GM12878 (cell line): ENCODE data around the gene ARMC8. TPM values are rescaled to one million over a fixed set of nuclear protein-coding genes. Genes with fewer than 3 reads are reported as not detected.

Experiments used
- ATF2 ChIP-seq: IDR thresholded peaks from 2 replicates; pipeline ENCODE4 v1.6.1; 2012; ENCODE audit warnings: low read length, inconsistent platforms
- ATF7 ChIP-seq: fragments of 450-650 bp; IDR thresholded peaks from 2 replicates; pipeline ENCODE4 v1.6.1; 2016; ENCODE audit warnings: low read depth, mild to moderate bottlenecking
- CHD2 ChIP-seq: IDR thresholded peaks from 2 replicates; pipeline ENCODE4 v1.6.1; 2011; ENCODE audit warnings: low read depth, low read length, improper control_type of control experiment, borderline replicate concordance
- EED ChIP-seq: sonication (generic); IDR thresholded peaks from 2 replicates; pipeline ENCODE4 v1.6.1; 2016; ENCODE audit warnings: antibody characterized with exemption, low read depth
- ELK1 ChIP-seq: IDR thresholded peaks from 2 replicates; pipeline ENCODE4 v1.6.1; 2012; ENCODE audit warnings: low read depth, low read length, improper control_type of control experiment
- HDGF ChIP-seq: fragments of 450-650 bp; IDR thresholded peaks from 2 replicates; pipeline ENCODE4 v1.6.1; 2016; ENCODE audit warnings: antibody characterized with exemption
- IKZF1 ChIP-seq: fragments of 450-650 bp; conservative IDR thresholded peaks from 2 replicates; pipeline ENCODE4 v1.6.1; 2017; ENCODE audit warnings: antibody characterized with exemption, mild to moderate bottlenecking
- JUNB ChIP-seq: IDR thresholded peaks from 2 replicates; pipeline ENCODE4 v1.6.1; 2016; ENCODE audit warnings: antibody characterized with exemption, mild to moderate bottlenecking
- MAX ChIP-seq: IDR thresholded peaks from 2 replicates; pipeline ENCODE4 v1.6.1; 2012; ENCODE audit warnings: low read depth, low read length, improper control_type of control experiment
- MYB ChIP-seq: fragments of 150-350 bp; IDR thresholded peaks from 2 replicates; pipeline ENCODE4 v1.6.1; 2014; ENCODE audit warnings: mild to moderate bottlenecking, low read depth, low read length, borderline replicate concordance
- NFIC ChIP-seq: IDR thresholded peaks from 2 replicates; pipeline ENCODE4 v1.6.1; 2012; ENCODE audit warnings: low read depth, mild to moderate bottlenecking, inconsistent platforms, low read length, moderate library complexity
- NFXL1 ChIP-seq: fragments of 450-650 bp; IDR thresholded peaks from 2 replicates; pipeline ENCODE4 v1.6.1; 2017; ENCODE audit warnings: antibody characterized with exemption, mild to moderate bottlenecking, borderline replicate concordance
- NR2C2 ChIP-seq: IDR thresholded peaks from 2 replicates; pipeline ENCODE4 v1.6.1; 2011; ENCODE audit warnings: borderline replicate concordance, low read depth; ENCODE audit not compliant: control insufficient read depth, insufficient read length
- PAX5 ChIP-seq: IDR thresholded peaks from 2 replicates; pipeline ENCODE4 v1.6.1; 2011; ENCODE audit warnings: low read depth, low read length, borderline replicate concordance
- PML ChIP-seq: IDR thresholded peaks from 2 replicates; pipeline ENCODE4 v1.6.1; 2012; ENCODE audit warnings: low read length, inconsistent platforms
- POLR2AphosphoS5 ChIP-seq: IDR thresholded peaks from 2 replicates; pipeline ENCODE4 v1.6.1; 2011; ENCODE audit warnings: mild to moderate bottlenecking, low read length, inconsistent platforms
- RELA ChIP-seq: fragments of 450-650 bp; IDR thresholded peaks from 2 replicates; pipeline ENCODE4 v1.8.0; 2014; ENCODE audit warnings: borderline replicate concordance; ENCODE audit not compliant: partially characterized antibody
- RFX5 ChIP-seq: IDR thresholded peaks from 2 replicates; pipeline ENCODE4 v1.6.1; 2011; ENCODE audit warnings: low read depth, low read length, improper control_type of control experiment
- SREBF2 ChIP-seq: IDR thresholded peaks from 2 replicates; pipeline ENCODE4 v1.6.1; 2012; ENCODE audit warnings: mild to moderate bottlenecking, low read length
- SUPT20H ChIP-seq: IDR thresholded peaks from 2 replicates; pipeline ENCODE4 v1.6.1; 2011; ENCODE audit warnings: low read depth, mild to moderate bottlenecking, low read length, moderate library complexity, borderline replicate concordance; ENCODE audit not compliant: control insufficient read depth
- TARDBP ChIP-seq: IDR thresholded peaks from 2 replicates; pipeline ENCODE4 v1.6.1; 2016; ENCODE audit warnings: borderline replicate concordance
- TCF12 ChIP-seq: IDR thresholded peaks from 2 replicates; pipeline ENCODE4 v1.6.1; 2011; ENCODE audit warnings: low read depth, mild to moderate bottlenecking, low read length
- WRNIP1 ChIP-seq: IDR thresholded peaks from 2 replicates; pipeline ENCODE4 v1.6.1; 2011; ENCODE audit warnings: low read depth, low read length, improper control_type of control experiment, borderline replicate concordance
- YBX1 ChIP-seq: fragments of 450-650 bp; IDR thresholded peaks from 2 replicates; pipeline ENCODE4 v1.6.1; 2016; ENCODE audit warnings: antibody characterized with exemption
- YY1 ChIP-seq: IDR thresholded peaks from 2 replicates; pipeline ENCODE4 v1.6.1; 2011; ENCODE audit warnings: low read depth, mild to moderate bottlenecking, low read length
- ZBED1 ChIP-seq: IDR thresholded peaks from 2 replicates; pipeline ENCODE4 v1.6.1; 2016; ENCODE audit warnings: borderline replicate concordance
- ZNF622 ChIP-seq: fragments of 450-650 bp; IDR thresholded peaks from 2 replicates; pipeline ENCODE4 v1.6.1; 2017; ENCODE audit warnings: mild to moderate bottlenecking, inconsistent platforms
- ZNF687 ChIP-seq: fragments of 450-650 bp; IDR thresholded peaks from 2 replicates; pipeline ENCODE4 v1.6.1; 2017; ENCODE audit warnings: mild to moderate bottlenecking, moderate library complexity
- polyA plus RNA-seq, 11 experiments: library from polyadenylated mRNA; depleted of rRNA in 4 of 11; unstranded in 6 of 11; stranded (reverse) in 5 of 11; fragments of >200 nt; fragmentation: Nextera tagmentation in 4 of 11; fragmentation: Illumina TruSeq in 1 of 11; extraction: Ambion mirVana in 4 of 11; extraction: Trizol in 1 of 11; gene quantifications; 1 replicate in 1 of 11; 2 replicates in 10 of 11; pipeline versions ENCODE4 v1.2.1 to v1.2.3, GENCODE V29; 2011 to 2016; ENCODE audit warnings: inconsistent platforms in 2 of 11, missing spikeins in 2 of 11, low read depth in 1 of 11
- total RNA-seq, 4 experiments: library from RNA; depleted of rRNA in 3 of 4; stranded (reverse); fragments of >200 nt in 3 of 4; fragmentation: Illumina TruSeq in 1 of 4; extraction: Trizol in 1 of 4; gene quantifications; 2 replicates each; pipeline versions ENCODE4 v1.2.1 to v1.2.3, GENCODE V29; 2013 to 2021

The ARMC8 gene
- total and polyA plus RNA-seq, 10 of the 15 experiments (the other 5 are each of a cell fraction or from before 2014, with no cell fraction given) = 29.8 to 93.4 (median 45.3) TPM

- no peak for TF ChIP-seq NR2C2
- TF ChIP-seq YBX1 = no peak
- no peak for TF ChIP-seq RELA
- TF ChIP-seq MAX = no peak
- peak; percentile 99 for TF ChIP-seq CHD2
- TF ChIP-seq PAX5 = peak; percentile 52; the same call in 1 of the 2 replicates
- TF ChIP-seq YY1 = peak; percentile 80
- no peak for TF ChIP-seq SREBF2
- TF ChIP-seq POLR2AphosphoS5 = peak; percentile 91
- TF ChIP-seq WRNIP1 = no peak
- no peak for TF ChIP-seq SUPT20H
- TF ChIP-seq PML = peak; percentile 81
- TF ChIP-seq MYB = no peak
- no peak for TF ChIP-seq NFXL1
- no peak for TF ChIP-seq ZNF622
- no peak for TF ChIP-seq ATF7
- TF ChIP-seq ZBED1 = no peak
- no peak for TF ChIP-seq RFX5
- peak; percentile 81 for TF ChIP-seq ELK1
- TF ChIP-seq HDGF = no peak
- no peak for TF ChIP-seq NFIC
- TF ChIP-seq TCF12 = no peak
- TF ChIP-seq ZNF687 = no peak
- TF ChIP-seq ATF2 = no peak
- peak; percentile 78 for TF ChIP-seq IKZF1
- TF ChIP-seq TARDBP = no peak
- no peak for TF ChIP-seq JUNB
- TF ChIP-seq EED = no peak
Measured at GRCh38 chr3:138174421-138175131, 12.5 kb upstream of the ARMC8 start, which contains the start of gene DBR1 (continued).
